H9 (cell line): ENCODE results near the gene MITF. TPM values are rescaled to one million over a fixed set of nuclear protein-coding genes. Genes with fewer than 3 reads are reported as not detected.

Source experiments
- DNase-seq: peaks from one replicate; pipeline ENCODE4 v3.0.0-alpha.2; 2017
- H2AFZ ChIP-seq: one replicate; pipeline ENCODE4 v1.6.1; 2013; ENCODE audit warnings: mild to moderate bottlenecking, low read length, control low read depth, moderate library complexity
- H2AK5ac ChIP-seq: 2 replicates; pipeline ENCODE4 v1.6.1; 2013; ENCODE audit warnings: low read length, control low read depth, mixed read lengths; ENCODE audit not compliant: insufficient read length
- H2BK120ac ChIP-seq: one replicate; pipeline ENCODE4 v1.6.1; 2013; ENCODE audit warnings: low read depth, mild to moderate bottlenecking, low read length, control low read depth, inconsistent platforms; ENCODE audit not compliant: poor library complexity, severe bottlenecking
- H2BK12ac ChIP-seq: 2 replicates; pipeline ENCODE4 v1.6.1; 2013; ENCODE audit warnings: low read length, control low read depth, mixed read lengths, low read depth; ENCODE audit not compliant: insufficient read length
- H2BK15ac ChIP-seq: 2 replicates; pipeline ENCODE4 v1.6.1; 2013; ENCODE audit warnings: low read depth, low read length, control low read depth
- H2BK20ac ChIP-seq: one replicate; pipeline ENCODE4 v1.6.1; 2013; ENCODE audit warnings: low read depth, mild to moderate bottlenecking, low read length, control low read depth, inconsistent platforms; ENCODE audit not compliant: poor library complexity, severe bottlenecking
- H2BK5ac ChIP-seq: 2 replicates; pipeline ENCODE4 v1.6.1; 2013; ENCODE audit warnings: low read length, control low read depth, mixed read lengths; ENCODE audit not compliant: insufficient read length
- H3K14ac ChIP-seq: 2 replicates; pipeline ENCODE4 v1.6.1; 2013; ENCODE audit warnings: low read length, control low read depth; ENCODE audit not compliant: insufficient read depth
- H3K18ac ChIP-seq: 2 replicates; pipeline ENCODE4 v1.6.1; 2013; ENCODE audit warnings: low read depth, mild to moderate bottlenecking, mixed read lengths, low read length, control low read depth; ENCODE audit not compliant: insufficient read length
- H3K23ac ChIP-seq: 2 replicates; pipeline ENCODE4 v1.6.1; 2013; ENCODE audit warnings: low read length, control low read depth, mixed read lengths, low read depth; ENCODE audit not compliant: insufficient read length
- H3K23me2 ChIP-seq: 2 replicates; pipeline ENCODE4 v1.6.1; 2013; ENCODE audit warnings: low read depth, mild to moderate bottlenecking, mixed read lengths, low read length, control low read depth; ENCODE audit not compliant: insufficient read length, poor library complexity, severe bottlenecking
- H3K27ac ChIP-seq: 2 replicates; pipeline ENCODE4 v1.5.1; 2013; ENCODE audit warnings: low read length, control low read depth, mixed read lengths, low read depth; ENCODE audit not compliant: insufficient read length
- H3K27me3 ChIP-seq: 2 replicates; pipeline ENCODE4 v1.6.1; 2013; ENCODE audit warnings: low read length, control low read depth, inconsistent platforms; ENCODE audit not compliant: insufficient read depth
- H3K4ac ChIP-seq: 2 replicates; pipeline ENCODE4 v1.6.1; 2013; ENCODE audit warnings: low read depth, mild to moderate bottlenecking, control low read depth, inconsistent platforms, low read length, moderate library complexity
- H3K4me1 ChIP-seq: 2 replicates; pipeline ENCODE4 v1.6.1; 2013; ENCODE audit warnings: low read length, control low read depth, inconsistent platforms; ENCODE audit not compliant: insufficient read depth
- H3K4me2 ChIP-seq: 2 replicates; pipeline ENCODE4 v1.6.1; 2013; ENCODE audit warnings: low read length, control low read depth, mixed read lengths; ENCODE audit not compliant: insufficient read length, insufficient read depth
- H3K56ac ChIP-seq: 2 replicates; pipeline ENCODE4 v1.6.1; 2013; ENCODE audit warnings: low read depth, mild to moderate bottlenecking, mixed read lengths, low read length, control low read depth; ENCODE audit not compliant: insufficient read length
- H3K79me1 ChIP-seq: 2 replicates; pipeline ENCODE4 v1.6.1; 2013; ENCODE audit warnings: low read depth, mild to moderate bottlenecking, moderate library complexity, low read length, control low read depth, inconsistent platforms; ENCODE audit not compliant: insufficient read depth, poor library complexity, severe bottlenecking
- H3K79me2 ChIP-seq: 2 replicates; pipeline ENCODE4 v1.6.1; 2013; ENCODE audit warnings: low read length, control low read depth, inconsistent platforms; ENCODE audit not compliant: insufficient read depth
- H3K9ac ChIP-seq: 2 replicates; pipeline ENCODE4 v1.6.1; 2013; ENCODE audit warnings: low read length, control low read depth, mixed read lengths; ENCODE audit not compliant: insufficient read length; ENCODE audit errors: extremely low read depth
- H3K9me3 ChIP-seq: one replicate; pipeline ENCODE4 v1.6.1; 2013; ENCODE audit warnings: low read depth, low read length, inconsistent platforms; ENCODE audit not compliant: control insufficient read depth
- H3T11ph ChIP-seq: one replicate; pipeline ENCODE4 v1.6.1; 2013; ENCODE audit warnings: mild to moderate bottlenecking, low read length, control low read depth, inconsistent platforms
- H4K20me1 ChIP-seq: one replicate; pipeline ENCODE4 v1.6.1; 2013; ENCODE audit not compliant: control insufficient read depth, insufficient read length, insufficient read depth
- H4K5ac ChIP-seq: 2 replicates; pipeline ENCODE4 v1.6.1; 2013; ENCODE audit warnings: low read depth, mild to moderate bottlenecking, mixed read lengths, low read length, control low read depth; ENCODE audit not compliant: insufficient read length
- H4K8ac ChIP-seq: replicated peaks from 2 replicates; pipeline ENCODE4 v1.6.1; 2013; ENCODE audit warnings: low read length, control low read depth, mixed read lengths, low read depth; ENCODE audit not compliant: insufficient read length
- H4K91ac ChIP-seq: 2 replicates; pipeline ENCODE4 v1.6.1; 2013; ENCODE audit warnings: low read depth, mild to moderate bottlenecking, moderate library complexity, mixed read lengths, low read length, control low read depth; ENCODE audit not compliant: insufficient read length
- H3K27ac Mint-ChIP-seq, 3 experiments: 2 replicates in 2 of 3; 3 replicates in 1 of 3; pipeline ENCODE4 v1.8.0; 2020 to 2021; ENCODE audit warnings: mixed read lengths in 3 of 3, mild to moderate bottlenecking in 1 of 3, moderate library complexity in 1 of 3
- H3K27me3 Mint-ChIP-seq: 2 replicates; pipeline ENCODE4 v1.8.0; 2021; ENCODE audit warnings: low read depth, mild to moderate bottlenecking, moderate library complexity, mixed read lengths
- H3K36me3 Mint-ChIP-seq, 3 experiments: 2 replicates in 2 of 3; 3 replicates in 1 of 3; pipeline ENCODE4 v1.8.0; 2020 to 2021; ENCODE audit warnings: low read depth in 3 of 3, mixed read lengths in 3 of 3; ENCODE audit not compliant: insufficient read depth in 1 of 3
- H3K4me1 Mint-ChIP-seq, 2 experiments: 2 replicates each; pipeline ENCODE4 v1.8.0; 2020; ENCODE audit warnings: mixed read lengths in 2 of 2
- H3K4me3 Mint-ChIP-seq, 2 experiments: 2 replicates in 1 of 2; 3 replicates in 1 of 2; pipeline ENCODE4 v1.8.0; 2020 to 2021; ENCODE audit warnings: mild to moderate bottlenecking in 2 of 2, mixed read lengths in 2 of 2, moderate library complexity in 1 of 2
- H3K9me3 Mint-ChIP-seq, 2 experiments: 2 replicates in 1 of 2; 3 replicates in 1 of 2; pipeline ENCODE4 v1.8.0; 2020; ENCODE audit warnings: mild to moderate bottlenecking in 2 of 2, mixed read lengths in 2 of 2, moderate library complexity in 1 of 2
- WGBS: extraction: QIAGEN DNeasy Blood & Tissue Kit; methylation state at CpG from one replicate; pipeline ENCODE4 v1.1.7; 2013; ENCODE audit warnings: missing lambda C conversion rate, low lambda C conversion rate, mixed read lengths; ENCODE audit not compliant: insufficient read length; ENCODE audit errors: extremely low coverage; 5-methylcytosine and 5-hydroxymethylcytosine counted together
- total RNA-seq: library from RNA; stranded (reverse); gene quantifications from 2 replicates; pipeline ENCODE4 v1.2.1, GENCODE V29; 2021
- TF ChIP-seq, protein P1 (sequence below): fragments of 200-600 bp; sonication (generic); conservative IDR thresholded peaks from 3 replicates; pipeline ENCODE4 v1.8.0; 2021; ENCODE audit warnings: antibody characterized with exemption, mild to moderate bottlenecking

MITF gene
- total RNA-seq, 1 experiment from 2014 or later = 0.81 TPM

DNA sequence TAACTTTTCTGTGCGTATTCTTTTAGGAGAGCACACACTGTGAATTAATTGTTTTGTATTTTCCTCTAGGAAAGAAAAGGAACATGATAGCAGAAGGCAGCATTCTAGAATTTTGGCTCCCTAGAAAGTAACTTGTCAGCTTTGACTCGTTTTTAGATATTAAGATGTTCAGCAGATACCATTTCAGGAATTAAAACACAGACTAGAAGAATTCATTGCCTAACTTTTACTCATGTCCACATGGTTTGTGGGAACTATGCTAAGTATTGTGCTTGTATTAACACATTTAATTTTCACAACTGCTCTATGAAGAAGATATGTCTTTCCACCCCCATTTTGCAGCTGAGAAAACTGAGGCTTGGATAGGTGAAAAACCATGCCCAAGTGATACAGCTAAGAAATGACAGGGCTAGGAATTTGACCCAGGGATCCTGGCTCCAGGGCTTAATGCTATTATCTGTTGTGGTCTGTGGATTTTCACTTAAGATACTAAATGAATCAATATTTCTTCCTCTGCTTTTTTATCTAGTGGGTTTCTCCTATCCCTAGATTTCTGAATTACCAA is 128.8 kb downstream of the MITF start:
- WGBS = no CpG with 5 or more reads among the region's 2 CpGs
- no peaks in the 10 kb centered on the region for H3K4me1 ChIP-seq
- H3K9ac ChIP-seq = no peak overlapping the region
- no peak overlapping the region for H2BK20ac ChIP-seq
- no peak overlapping the region for H4K91ac ChIP-seq
- no peak for DNase-seq
- H3K4me2 ChIP-seq = no peak overlapping the region
- Mint-ChIP-seq H3K27me3 (no peaks in the 10 kb centered on the region), H3K4me3 (no peak overlapping the region), H3K27ac (no peak overlapping the region; a peak in 1 of 7 replicates), H3K36me3 (no peaks in the 10 kb centered on the region), H3K9me3 (no peaks in the 10 kb centered on the region), H3K4me1 (peaks cover 0 to 10% of the 10 kb centered on the region in 2 experiments; a peak in 3 of 4 replicates)
- no peak overlapping the region for H3T11ph ChIP-seq
- no peak overlapping the region for H3K18ac ChIP-seq
- H3K27ac ChIP-seq = no peak overlapping the region
- no peak overlapping the region for H2BK120ac ChIP-seq
- H2AFZ ChIP-seq = no peak overlapping the region
- no peaks in the 10 kb centered on the region for H4K20me1 ChIP-seq
- no peaks in the 10 kb centered on the region for H3K27me3 ChIP-seq
- H3K56ac ChIP-seq = no peak overlapping the region
- H3K14ac ChIP-seq = no peak overlapping the region
- no peak overlapping the region for H4K8ac ChIP-seq
- no peaks in the 10 kb centered on the region for H3K9me3 ChIP-seq
- TF ChIP-seq, protein P1, sequence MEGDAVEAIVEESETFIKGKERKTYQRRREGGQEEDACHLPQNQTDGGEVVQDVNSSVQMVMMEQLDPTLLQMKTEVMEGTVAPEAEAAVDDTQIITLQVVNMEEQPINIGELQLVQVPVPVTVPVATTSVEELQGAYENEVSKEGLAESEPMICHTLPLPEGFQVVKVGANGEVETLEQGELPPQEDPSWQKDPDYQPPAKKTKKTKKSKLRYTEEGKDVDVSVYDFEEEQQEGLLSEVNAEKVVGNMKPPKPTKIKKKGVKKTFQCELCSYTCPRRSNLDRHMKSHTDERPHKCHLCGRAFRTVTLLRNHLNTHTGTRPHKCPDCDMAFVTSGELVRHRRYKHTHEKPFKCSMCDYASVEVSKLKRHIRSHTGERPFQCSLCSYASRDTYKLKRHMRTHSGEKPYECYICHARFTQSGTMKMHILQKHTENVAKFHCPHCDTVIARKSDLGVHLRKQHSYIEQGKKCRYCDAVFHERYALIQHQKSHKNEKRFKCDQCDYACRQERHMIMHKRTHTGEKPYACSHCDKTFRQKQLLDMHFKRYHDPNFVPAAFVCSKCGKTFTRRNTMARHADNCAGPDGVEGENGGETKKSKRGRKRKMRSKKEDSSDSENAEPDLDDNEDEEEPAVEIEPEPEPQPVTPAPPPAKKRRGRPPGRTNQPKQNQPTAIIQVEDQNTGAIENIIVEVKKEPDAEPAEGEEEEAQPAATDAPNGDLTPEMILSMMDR = no peak
- no peak overlapping the region for H2BK15ac ChIP-seq
- no peak overlapping the region for H3K23ac ChIP-seq
- H2AK5ac ChIP-seq = no peak overlapping the region
- no peak overlapping the region for H2BK12ac ChIP-seq
- no peaks in the 10 kb centered on the region for H3K23me2 ChIP-seq
- H3K4ac ChIP-seq = no peak overlapping the region
- H2BK5ac ChIP-seq = no peak overlapping the region
- no peaks in the 10 kb centered on the region for H3K79me2 ChIP-seq
- no peaks in the 10 kb centered on the region for H3K79me1 ChIP-seq
- no peak overlapping the region for H4K5ac ChIP-seq
